GM12864 (cell line): ENCODE measurements around the gene ARMC7.

ENCODE experiments used
- DNase-seq: peaks from one replicate; pipeline ENCODE4 v3.0.0-alpha.2; 2011; ENCODE audit warnings: low read depth
- H3K4me3 ChIP-seq: 2 replicates; pipeline ENCODE4 v1.5.1; 2011; ENCODE audit warnings: mild to moderate bottlenecking, low read depth, low read length, control low read depth
- TF ChIP-seq, protein P1 (sequence below): IDR thresholded peaks from 2 replicates; pipeline ENCODE4 v1.5.1; 2011; ENCODE audit warnings: low read depth, mild to moderate bottlenecking, moderate library complexity, low read length, control low read depth, inconsistent platforms; ENCODE audit errors: missing control alignments

ARMC7 gene

DNA sequence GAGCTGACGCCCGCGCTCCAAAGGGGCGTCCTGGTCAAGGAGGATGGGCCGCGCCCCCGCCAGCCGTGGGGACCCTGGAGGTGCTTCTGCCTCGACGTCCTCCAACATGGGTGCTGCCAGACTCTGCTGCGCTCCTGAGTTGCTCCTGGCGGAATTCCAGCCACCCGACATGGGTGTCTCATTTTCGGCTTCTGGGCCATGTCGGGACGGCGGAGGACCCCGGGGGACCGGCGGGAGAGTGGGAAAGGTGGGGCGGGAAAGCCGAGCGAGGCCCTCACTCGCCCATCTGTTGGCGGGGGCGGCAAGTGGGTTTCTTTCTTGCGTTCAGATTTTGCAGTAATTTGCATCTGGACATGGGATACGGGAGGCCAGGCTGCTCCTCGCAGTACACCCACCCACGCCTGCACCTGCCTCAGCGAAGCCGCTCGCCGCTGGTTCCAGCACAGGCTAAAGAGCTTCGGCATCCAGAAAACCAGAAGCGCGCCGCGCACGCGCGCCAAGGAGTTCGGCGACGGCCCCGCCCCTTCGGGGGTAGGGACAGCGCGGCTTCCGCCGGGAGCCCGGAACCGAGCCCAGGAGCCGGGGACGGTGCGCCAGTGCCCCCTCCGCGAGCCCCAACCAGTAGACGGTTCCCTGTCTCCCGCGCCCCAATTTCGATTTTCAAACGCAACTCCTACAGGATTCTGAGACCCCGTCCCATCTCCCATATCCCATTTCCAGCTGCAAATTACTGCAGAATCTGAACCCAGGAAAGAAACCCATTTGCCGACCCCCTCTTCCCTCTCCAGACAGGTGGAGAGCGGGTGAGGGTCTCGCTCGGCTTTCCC lies at the start of gene ARMC7:
ARMC7 (plus strand) TSS at position 563 of the 827 bp plus-strand sequence. CDS start 320 bp downstream, outside the sequence.
- TF ChIP-seq, protein P1, sequence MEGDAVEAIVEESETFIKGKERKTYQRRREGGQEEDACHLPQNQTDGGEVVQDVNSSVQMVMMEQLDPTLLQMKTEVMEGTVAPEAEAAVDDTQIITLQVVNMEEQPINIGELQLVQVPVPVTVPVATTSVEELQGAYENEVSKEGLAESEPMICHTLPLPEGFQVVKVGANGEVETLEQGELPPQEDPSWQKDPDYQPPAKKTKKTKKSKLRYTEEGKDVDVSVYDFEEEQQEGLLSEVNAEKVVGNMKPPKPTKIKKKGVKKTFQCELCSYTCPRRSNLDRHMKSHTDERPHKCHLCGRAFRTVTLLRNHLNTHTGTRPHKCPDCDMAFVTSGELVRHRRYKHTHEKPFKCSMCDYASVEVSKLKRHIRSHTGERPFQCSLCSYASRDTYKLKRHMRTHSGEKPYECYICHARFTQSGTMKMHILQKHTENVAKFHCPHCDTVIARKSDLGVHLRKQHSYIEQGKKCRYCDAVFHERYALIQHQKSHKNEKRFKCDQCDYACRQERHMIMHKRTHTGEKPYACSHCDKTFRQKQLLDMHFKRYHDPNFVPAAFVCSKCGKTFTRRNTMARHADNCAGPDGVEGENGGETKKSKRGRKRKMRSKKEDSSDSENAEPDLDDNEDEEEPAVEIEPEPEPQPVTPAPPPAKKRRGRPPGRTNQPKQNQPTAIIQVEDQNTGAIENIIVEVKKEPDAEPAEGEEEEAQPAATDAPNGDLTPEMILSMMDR = no peak
- DNase-seq = peak; percentile 76

DNA sequence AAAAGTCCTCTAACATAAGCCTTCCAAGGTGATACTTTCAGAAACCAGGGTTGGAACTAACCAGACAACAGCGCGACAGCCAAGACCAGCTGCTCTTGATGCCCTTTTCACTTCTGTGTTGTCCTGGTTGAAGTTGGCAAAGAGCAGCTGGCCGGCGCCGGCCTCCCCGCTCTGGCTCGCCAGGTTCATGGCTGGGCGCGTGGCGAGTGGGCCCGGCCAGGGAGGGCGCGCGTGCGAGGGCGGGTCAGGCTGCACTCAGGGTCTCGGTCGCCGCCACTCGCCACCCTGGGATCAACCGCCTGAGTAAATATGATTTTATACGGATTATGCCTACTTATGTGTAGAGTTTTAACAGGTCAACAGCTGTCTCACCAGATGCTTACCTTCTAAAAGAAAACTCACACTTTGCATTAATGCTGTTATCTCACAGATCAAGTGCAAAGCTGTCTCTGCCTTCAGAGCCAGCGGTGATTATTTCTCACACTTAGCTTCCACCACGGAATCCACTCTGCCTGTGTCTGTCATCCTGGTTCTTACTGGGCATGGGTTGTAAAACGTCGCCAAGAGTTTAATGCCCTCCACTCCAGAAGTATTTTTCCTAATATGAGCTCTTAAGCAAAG lies 49.2 kb upstream of the ARMC7 start:
- DNase-seq = no peak
- no peak overlapping the region for H3K4me3 ChIP-seq
- TF ChIP-seq, protein P1 = no peak

More for the DNA sequence above, at the start of gene ARMC7:
- H3K4me3 ChIP-seq = peak within 1 kb of the TSS; percentile 83

DNA sequence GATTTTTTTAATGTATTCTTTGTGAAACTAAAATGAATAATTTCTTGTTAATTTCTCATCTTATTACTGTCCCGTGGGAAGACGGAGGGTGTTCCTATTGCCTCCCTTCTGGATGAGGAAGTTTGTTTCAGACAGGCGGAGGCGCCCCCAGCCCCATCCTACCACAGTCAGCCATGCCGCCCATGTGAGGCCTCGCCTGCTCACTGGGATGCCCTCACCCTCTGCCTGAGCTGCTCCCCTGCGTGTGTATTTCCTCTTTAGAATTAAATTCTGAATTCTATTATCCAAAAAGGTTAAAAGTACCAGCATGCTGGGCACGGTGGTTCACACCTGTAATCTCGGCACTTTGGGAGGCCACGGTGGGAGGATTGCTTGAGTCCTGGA lies 48.7 kb upstream of the ARMC7 start:
- DNase-seq = no peak
- TF ChIP-seq, protein P1 = no peak
- no peak overlapping the region for H3K4me3 ChIP-seq

DNA sequence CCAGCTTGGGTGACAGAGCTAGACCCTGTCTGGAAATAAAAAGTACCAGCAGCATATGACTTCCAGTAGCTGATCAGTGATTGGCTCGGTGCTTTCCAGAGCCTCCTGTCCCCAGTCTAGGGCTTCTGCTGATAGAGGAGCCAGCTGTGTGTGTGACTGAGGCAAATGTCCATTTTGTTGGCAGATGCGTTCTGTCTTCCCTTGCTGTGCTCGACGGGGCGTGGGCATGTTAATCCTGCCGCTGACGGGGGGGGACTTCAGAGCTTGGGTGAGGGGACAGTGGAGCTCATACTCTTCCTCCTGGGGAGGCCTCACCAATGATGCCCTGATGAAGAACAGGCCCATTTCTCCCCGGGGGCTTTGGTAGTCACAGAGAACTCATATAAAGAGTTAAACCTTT lies 48.2 kb upstream of the ARMC7 start:
- DNase-seq = no peak
- TF ChIP-seq, protein P1 = no peak

DNA sequence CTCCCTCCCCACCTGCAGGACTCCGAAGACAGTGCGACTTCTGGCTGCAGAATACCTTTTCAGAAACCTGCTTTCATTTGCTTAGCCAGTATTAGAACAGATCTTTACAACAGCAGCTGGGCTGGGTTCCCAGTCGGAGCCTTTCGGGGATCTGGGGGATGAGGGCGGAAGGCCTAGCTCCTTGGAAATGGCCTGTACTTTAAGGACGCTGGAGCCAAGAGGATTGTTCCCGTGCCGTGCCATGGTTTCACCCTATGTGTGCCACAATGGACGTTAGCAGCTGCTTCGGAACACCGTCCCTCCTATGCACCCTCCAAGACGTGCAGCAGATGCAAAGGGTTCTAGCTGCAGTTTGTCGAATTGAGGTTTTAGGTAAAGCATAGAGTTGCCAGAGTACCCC lies 46.6 kb upstream of the ARMC7 start:
- TF ChIP-seq, protein P1 = no peak
- no peak for DNase-seq
- H3K4me3 ChIP-seq = no peak overlapping the region

More for the DNA sequence above, 48.2 kb upstream of the ARMC7 start:
- no peak overlapping the region for H3K4me3 ChIP-seq

DNA sequence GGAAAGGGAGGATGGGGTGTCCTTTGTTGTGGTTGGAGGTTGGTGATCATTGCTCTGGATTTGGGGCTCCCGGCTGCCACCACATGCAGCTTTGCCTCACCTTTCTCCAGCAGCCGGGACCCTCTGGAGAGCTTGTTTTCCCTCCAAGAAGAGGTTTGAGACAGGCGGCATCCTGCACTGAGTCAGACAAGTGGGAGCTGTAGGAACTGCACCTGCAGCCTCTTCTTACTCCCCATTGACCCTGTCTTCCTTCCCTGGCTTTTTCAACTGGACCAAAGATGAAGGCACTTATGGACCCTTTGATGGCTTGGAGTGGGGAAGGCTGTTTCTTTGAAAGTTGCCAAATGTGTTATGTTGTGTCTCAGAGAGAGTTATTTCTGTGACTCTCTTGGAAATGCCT lies 46.1 kb upstream of the ARMC7 start:
- DNase-seq = no peak
- TF ChIP-seq, protein P1 = peak; percentile 19

DNA sequence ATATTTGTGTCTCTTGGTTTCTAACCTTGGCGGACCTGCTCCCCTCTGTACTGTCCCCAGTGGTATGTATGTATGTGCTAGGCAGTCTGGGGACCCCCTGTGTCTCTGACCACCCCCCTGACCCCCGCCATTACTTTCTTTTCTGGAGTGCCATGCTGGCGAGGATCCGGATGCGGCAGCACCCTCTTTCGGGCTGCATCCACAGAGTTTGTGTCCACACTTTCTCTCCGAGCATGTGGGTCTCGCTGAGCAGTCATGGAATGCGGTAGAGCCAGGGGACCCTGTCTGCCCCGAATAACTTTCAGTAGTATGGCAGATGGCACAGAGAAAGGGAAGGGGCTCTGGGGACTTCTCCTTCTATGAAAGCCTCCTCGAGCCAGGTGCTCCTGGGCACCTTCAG lies 45.7 kb upstream of the ARMC7 start:
- no peak for DNase-seq
- no peak overlapping the region for H3K4me3 ChIP-seq
- TF ChIP-seq, protein P1 = no peak

More for the DNA sequence above, 46.1 kb upstream of the ARMC7 start:
- no peak overlapping the region for H3K4me3 ChIP-seq
